Astrocyte of the cerebellum (primary cell): Measurements from ENCODE around the gene EVA1A.

Experiments
- DNase-seq: peaks from one replicate; pipeline ENCODE4 v3.0.0-alpha.2; 2011; ENCODE audit warnings: low read depth
- H3K4me3 ChIP-seq: 2 replicates; pipeline ENCODE4 v1.5.1; 2011; ENCODE audit warnings: mild to moderate bottlenecking, low read depth, low read length, moderate library complexity
- in situ Hi-C: cut with HindIII; loops from 2 replicates; pipeline ENCODE4 v1.10.0; 2017; ENCODE audit warnings: low sequenced_read_pairs
- TF ChIP-seq, protein P1 (sequence below): IDR thresholded peaks from 2 replicates; pipeline ENCODE4 v1.5.1; 2012; ENCODE audit warnings: low read length, low read depth, moderate library complexity, mild to moderate bottlenecking; ENCODE audit errors: missing control alignments

EVA1A gene

GRCh38 chr2:75499534-75499933, 61.2 kb downstream of the EVA1A start:
- in situ Hi-C loops: no loop called here
- DNase-seq: no peak
- H3K4me3 ChIP-seq: no peak overlapping the region
- TF ChIP-seq, protein P1, sequence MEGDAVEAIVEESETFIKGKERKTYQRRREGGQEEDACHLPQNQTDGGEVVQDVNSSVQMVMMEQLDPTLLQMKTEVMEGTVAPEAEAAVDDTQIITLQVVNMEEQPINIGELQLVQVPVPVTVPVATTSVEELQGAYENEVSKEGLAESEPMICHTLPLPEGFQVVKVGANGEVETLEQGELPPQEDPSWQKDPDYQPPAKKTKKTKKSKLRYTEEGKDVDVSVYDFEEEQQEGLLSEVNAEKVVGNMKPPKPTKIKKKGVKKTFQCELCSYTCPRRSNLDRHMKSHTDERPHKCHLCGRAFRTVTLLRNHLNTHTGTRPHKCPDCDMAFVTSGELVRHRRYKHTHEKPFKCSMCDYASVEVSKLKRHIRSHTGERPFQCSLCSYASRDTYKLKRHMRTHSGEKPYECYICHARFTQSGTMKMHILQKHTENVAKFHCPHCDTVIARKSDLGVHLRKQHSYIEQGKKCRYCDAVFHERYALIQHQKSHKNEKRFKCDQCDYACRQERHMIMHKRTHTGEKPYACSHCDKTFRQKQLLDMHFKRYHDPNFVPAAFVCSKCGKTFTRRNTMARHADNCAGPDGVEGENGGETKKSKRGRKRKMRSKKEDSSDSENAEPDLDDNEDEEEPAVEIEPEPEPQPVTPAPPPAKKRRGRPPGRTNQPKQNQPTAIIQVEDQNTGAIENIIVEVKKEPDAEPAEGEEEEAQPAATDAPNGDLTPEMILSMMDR: no peak

GRCh38 chr2:75498907-75499306, 61.8 kb downstream of the EVA1A start:
- in situ Hi-C loops: no loop called here
- DNase-seq: no peak
- TF ChIP-seq, protein P1: no peak
- H3K4me3 ChIP-seq: no peak overlapping the region

GRCh38 chr2:75497256-75497655, 63.5 kb downstream of the EVA1A start:
- TF ChIP-seq, protein P1: no peak
- H3K4me3 ChIP-seq: no peak overlapping the region
- in situ Hi-C loops: no loop called here
- DNase-seq: no peak

- in situ Hi-C loops: no loop called here
- no peak overlapping the region for H3K4me3 ChIP-seq
- no peak for DNase-seq
- TF ChIP-seq, protein P1: no peak
These were observed 64.9 kb downstream of the EVA1A start for GRCh38 chr2:75495862-75496261.

DNA sequence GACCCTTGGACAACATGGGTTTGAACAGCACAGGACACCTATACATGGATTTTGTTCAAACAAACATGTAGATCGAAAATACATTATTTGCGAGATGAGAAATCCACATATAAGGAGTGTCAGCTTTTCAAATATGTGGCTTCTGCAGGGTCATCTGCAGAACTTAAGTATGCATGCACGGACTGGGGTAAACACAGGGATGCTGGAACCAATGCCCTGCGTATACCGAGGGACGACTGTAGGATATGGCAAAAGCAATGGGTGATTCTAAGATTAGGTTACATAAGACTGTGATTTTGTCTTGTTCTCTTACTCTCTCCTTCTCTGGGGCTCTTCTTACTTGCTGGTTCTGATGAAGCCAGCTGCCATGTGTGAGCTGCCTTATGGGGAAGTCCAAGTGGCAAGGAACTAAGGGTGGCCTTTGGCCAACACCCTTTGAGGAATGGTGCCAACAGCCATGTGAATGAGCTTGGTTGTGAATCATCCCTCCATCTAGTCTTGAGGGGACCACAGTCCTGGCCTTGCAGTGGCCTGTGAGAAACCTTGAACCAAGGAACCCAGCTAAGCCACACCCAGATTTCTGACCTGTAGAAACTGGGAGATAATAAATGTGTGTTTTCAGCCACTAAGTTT, 66.5 kb downstream of the EVA1A start:
- TF ChIP-seq, protein P1: no peak
- in situ Hi-C loops: no loop called here
- no peak overlapping the region for H3K4me3 ChIP-seq
- DNase-seq: no peak

GRCh38 chr2:75493230-75493629, 67.5 kb downstream of the EVA1A start:
- in situ Hi-C loops: no loop called here
- TF ChIP-seq, protein P1: no peak
- no peak for DNase-seq
- H3K4me3 ChIP-seq: no peak overlapping the region
